ENCODE results near the gene LOX.

The LOX gene

DNA sequence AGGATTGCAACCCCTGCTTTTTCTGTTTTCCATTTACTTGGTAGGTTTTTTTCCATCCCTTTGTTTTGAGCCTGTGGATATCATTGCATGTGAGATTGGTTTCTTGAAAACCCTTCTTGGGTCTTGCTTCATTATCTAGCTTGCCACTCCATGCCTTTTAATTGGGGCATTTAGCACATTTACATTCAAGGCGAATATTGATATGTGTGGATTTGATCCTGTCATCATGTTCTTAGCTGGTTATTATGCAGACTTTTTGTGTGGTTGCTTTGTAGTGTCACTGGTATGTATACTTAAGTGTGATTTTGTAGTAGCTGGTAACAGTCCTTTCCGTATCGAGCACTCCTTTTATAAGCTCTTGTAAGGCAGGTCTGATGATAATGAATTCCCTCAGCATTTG, 26.5 kb downstream of the LOX start:
- DNase-seq = no peak

DNA sequence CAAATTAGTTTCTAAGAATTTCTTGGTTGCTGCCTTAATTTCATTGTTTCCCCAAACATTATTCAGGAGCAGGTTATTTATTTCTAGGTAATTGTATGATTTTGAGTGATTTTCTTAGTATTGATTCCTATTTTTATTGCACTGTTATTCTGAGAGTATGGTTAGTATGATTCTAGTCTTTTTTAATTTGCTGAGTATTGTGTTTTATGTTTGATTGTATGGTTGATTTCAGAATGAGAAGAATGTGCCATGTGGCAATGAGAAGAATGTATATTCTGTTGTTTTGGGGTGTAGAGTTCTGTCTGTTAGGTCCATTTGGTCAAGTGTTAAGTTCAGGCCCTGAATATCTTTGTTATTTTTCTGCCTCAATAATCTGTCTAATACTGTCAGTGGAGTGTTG, 27.1 kb downstream of the LOX start:
- DNase-seq = no peak

DNA sequence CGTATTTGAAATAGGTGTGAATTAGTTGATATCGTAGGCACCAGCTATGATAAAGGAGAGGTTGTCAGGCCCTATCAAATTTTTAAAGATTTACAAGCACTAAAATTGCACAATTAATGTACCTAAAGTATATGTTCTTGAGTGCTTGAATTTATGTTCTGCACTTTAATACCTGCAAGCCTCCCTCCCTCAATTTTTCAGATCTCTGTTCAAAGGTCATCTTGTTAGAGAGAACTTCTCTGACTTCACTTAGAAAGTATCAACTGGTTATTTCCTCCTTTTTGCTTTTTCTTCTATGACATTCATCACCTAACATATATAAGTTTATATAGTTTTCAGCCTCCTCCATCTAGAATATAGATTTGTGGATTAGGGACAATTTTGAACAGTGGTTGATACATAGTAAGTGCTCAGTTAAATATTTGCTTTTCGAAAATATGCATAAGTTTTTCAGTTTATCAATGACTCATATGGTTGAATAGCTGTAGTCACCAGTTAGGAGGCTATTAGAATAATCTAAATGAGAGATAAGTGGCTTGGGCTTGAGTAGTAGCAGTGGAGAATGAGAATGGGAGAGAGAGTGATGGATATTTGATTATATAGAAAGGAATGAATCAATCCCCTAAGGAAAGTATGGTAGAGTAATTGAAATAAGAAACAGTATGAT, 37.3 kb downstream of the LOX start:
- DNase-seq = no peak

DNA sequence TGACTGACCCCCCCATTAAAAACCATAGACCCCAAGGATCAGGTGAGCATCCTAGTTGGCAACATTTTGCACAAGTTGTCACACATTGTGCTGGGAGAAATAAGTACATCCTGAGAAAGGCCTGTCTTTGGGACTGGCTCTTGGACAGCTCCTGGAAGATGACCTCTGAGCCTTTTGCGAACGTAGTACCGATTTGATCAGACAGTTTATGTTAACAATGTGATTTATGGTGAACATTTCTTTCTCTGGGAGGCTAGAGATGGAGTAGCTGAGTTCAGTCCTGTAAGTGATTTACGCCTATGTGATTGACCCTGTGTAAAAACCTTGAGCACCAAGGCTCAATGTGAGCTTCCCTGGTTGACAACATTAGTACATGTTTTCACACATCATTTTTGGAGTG, 41.7 kb downstream of the LOX start:
- DNase-seq = no peak

DNA sequence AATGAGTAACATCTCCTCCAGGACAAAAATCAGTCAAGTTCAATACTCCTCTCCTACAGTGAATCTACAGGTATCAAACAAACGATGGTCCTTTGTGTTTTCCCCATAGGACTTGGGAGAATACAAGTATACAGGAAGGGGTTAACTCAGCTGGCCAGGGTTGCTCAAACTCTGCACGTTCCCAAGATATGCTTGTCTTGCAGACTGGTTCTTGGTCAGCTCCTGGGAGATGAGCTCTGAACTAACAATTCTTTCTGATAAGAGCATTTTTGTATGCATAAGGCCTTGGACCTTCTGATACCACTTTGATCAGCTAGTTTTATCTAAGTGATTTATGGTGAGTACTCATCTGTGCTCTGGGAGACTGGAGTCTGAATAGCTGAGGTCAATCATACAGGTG, 42.1 kb downstream of the LOX start:
- no peak for DNase-seq

DNA sequence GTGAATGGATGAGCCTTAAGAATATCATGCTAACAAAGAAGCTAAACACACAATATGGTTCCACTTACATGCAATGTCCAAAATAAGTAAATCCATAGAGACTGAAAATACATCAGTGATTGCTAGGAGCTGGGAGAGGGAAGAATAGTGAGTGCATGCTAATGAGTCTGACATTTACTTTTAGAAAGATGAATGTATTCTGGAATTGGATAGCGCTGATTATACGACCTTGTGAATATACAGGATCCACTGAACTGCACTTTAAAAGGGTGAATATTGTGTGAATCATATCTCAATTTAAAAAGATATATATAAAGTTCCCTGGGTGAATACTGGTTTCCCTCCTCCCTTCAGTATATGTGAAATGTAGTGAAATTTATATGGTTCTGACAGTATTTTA, 46.2 kb downstream of the LOX start:
- DNase-seq = no peak

DNA sequence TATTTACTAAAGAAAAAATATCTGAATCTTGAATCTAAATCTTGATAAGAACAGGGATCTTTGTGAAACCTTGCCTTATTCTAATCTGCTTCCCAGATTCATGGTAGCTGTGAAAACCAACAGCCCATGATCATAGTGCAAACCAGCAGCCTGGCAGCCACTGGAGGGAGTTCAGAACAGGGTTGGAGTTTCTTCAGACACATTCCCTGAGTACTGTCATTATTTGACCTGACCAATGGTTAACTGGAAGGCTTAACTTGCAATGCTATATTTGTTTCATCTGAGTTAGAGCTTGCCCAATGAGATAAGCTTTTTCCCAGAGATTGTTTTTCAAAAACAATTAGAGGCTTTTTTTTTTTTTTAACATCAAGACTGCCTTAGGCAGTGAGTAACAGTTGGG, 47.8 kb downstream of the LOX start:
- DNase-seq = no peak

DNA sequence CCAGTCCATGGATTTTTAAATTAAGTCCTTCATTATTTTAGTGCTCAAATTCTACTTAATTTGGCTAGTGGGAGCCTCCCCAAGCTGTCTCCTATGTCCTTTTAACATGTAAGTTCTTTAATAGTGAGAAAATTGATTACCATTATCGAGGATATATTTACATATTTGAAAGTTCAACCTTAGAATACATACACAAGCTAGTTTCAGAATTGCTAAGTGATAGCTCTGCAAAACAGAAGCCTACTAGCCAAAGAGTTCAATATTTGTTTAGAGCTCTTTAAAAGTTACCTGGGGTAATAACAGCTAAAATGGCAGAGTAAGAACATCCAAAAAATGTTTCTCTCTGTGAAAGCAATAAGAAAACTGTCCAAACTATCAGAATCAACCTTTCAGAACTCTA, 48.2 kb downstream of the LOX start:
- DNase-seq = no peak

DNA sequence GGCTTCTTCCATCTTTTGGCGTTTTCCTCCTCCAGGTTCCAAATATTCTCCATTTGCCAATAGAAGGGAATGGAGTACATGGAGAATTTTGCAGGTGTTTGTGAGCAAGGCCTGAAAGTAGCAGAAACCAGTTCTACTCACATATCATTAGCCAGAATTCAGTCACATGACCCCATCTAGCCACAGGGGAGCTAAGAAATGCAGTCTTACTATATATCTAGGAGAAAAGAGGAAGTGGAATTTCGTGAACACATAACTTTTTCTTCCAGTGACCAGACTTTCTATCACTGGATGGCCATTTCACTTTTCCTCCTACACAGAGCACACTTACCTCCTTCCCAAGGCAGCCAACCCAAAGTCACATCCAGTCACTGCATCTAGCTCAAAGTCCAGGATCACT, 55.1 kb downstream of the LOX start:
- no peak for DNase-seq

DNA sequence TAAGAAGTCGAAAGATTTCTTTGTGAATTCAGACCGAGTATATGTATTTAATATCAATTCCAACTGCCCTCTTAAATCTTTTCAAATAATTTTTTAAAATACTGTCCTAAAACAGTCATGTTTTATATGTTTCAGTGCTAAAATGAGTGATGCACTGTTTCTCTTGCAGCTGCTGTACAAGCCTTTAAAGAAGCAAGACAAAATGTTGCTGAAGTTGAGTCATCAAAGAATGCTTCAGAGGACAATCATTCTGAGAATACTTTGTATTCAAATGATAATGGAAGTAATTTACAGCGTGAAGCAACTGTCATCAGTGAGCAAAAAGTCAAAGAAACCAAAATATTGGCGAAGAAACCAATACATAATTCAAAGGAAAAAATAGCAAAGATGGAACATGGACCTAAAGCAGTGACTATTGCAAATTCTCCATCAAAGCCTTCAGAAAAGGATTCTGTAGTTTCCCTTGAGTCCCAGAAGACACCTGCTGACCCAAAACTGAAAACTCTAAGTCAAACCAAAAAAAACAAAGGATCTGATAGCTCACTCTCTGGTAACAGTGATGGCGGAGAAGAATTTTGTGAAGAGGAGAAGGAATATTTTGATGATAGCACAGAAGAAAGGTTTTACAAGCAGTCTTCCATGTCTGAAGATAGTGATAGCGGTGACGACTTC, 58.0 kb downstream of the LOX start:
- DNase-seq = no peak

DNA sequence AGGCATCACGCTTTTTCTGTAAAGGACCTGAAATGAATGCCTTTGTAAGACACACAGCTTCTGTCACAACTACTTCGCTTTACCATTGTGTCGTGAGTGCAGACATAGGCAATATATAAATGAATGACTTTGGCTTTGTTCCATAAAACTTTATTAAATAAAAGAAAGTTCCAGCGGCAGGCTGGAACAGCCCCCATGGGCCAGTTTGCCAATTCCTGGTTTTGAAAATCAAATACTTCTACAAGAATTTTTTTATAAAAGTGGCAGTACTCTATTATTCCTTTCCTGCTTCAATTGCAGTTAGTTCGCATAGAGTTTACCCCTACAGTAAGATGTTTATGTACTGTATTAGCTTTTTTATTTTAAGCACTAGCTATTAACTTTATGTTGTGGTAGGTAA, 62.6 kb downstream of the LOX start:
- DNase-seq = no peak

DNA sequence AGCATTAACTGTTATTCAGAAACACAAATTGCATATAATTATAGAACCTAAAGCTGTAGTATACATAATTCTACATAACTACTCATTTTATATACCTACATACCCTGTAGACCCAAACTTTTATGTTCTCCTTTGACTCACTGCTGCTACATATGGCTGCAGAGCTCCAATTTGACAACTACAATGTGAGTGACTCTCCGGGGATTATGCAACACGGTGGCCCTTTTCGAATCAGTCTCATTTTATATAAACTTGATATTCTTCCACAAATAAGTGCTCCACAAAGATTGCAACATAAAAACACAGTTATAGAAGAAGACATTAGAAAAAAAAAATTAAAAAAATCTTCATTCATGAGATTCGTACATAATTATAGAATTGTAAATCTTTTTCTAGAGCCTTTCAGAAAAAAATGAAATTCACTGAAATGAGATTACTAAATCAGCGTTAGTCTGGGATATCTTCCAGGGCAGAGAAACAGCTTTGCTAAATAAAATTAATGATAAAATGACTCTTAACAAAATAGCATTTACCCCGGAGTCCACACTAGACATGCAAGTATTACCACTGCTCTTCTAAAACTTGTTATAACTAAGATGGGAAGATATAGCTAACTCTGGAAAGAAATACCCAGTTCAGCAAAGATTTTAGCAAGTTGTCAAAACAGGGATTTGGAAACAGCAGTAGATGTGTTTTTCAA, 63.7 kb downstream of the LOX start:
- no peak for DNase-seq

All from kidney glomerular epithelial cell (primary cell).